Measurements from ENCODE around the gene FRS3.
"Not testable (repeated sequence)": the region's sequence is repeated elsewhere in the genome, so short reads cannot be mapped to it uniquely, and the experiment has no call there.

Gene FRS3, protein sequence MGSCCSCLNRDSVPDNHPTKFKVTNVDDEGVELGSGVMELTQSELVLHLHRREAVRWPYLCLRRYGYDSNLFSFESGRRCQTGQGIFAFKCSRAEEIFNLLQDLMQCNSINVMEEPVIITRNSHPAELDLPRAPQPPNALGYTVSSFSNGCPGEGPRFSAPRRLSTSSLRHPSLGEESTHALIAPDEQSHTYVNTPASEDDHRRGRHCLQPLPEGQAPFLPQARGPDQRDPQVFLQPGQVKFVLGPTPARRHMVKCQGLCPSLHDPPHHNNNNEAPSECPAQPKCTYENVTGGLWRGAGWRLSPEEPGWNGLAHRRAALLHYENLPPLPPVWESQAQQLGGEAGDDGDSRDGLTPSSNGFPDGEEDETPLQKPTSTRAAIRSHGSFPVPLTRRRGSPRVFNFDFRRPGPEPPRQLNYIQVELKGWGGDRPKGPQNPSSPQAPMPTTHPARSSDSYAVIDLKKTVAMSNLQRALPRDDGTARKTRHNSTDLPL

DNA sequence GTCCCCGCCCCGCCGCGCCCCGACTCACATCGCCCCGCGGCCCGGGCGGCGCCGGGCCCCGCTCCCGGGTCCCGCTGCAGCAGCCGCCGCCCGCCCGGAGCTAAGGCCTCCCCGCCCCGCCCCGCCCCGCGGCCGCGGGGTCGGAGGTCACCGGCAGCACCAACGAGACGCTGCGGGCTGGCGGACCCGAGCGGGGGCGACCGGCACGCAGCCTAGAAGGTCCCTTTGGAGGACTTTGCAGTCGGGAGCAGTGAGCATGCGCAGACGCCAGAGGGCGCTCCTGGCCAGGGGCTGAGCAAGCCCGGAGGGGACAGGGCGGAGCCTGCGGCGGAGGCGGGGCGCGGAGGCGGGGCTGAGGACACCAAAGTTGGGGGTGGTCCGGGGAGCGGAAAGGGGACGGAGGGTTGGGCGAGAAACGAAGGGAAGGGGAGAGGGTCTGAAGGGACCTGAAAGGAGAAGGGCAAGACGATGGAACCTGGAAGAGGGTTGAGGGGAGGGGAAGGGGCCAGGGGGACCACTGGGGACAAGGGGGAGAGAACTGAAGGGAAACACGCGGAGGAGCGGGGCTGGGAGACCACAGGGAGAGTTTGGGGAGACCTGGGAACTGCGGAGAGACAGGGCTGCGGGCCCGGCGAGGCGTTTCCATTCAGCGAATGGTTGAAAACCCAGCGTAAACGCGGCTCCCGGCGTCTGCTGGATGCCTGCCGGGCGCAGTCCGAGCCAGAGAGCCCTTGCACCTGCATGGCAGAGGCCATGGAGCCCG is at the start of gene FRS3:
FRS3 (minus strand) TSS at position 113 of the 763 bp plus-strand sequence. CDS start 2,913 bp downstream, outside the sequence.
- DNase-seq = peak; percentile 90 to 91

DNA sequence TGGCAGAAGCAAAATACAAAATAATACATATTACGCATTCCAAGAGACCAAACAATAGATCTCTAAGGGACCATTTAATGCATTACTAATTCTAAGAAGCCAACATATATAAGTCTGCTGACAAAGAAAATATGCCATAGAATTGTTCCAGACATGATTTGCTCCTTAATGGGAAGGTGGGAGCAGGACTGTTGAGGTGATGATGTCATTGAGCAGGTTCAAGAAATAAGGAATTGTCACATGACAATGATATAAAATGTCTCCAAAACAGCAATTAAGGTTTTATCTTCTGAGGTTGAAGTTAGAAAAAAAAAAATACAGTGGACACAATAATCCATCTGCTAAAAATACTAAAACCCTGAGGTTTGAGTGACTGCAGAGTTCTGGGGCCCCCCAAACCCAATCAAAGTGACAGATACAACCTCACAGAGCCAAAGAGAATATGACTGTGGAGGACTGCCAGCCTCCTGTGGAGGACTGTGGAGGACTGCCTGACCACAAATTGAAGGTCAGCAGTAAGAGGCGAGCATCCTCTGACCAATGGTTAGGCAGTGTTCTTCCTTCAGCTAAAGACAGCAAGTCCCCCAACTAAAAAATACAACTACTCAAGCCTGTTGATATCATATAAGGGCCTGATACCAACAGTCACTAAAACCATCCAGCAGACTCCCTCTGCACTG is 46.8 kb upstream of the FRS3 start:
- no peak for DNase-seq

DNA sequence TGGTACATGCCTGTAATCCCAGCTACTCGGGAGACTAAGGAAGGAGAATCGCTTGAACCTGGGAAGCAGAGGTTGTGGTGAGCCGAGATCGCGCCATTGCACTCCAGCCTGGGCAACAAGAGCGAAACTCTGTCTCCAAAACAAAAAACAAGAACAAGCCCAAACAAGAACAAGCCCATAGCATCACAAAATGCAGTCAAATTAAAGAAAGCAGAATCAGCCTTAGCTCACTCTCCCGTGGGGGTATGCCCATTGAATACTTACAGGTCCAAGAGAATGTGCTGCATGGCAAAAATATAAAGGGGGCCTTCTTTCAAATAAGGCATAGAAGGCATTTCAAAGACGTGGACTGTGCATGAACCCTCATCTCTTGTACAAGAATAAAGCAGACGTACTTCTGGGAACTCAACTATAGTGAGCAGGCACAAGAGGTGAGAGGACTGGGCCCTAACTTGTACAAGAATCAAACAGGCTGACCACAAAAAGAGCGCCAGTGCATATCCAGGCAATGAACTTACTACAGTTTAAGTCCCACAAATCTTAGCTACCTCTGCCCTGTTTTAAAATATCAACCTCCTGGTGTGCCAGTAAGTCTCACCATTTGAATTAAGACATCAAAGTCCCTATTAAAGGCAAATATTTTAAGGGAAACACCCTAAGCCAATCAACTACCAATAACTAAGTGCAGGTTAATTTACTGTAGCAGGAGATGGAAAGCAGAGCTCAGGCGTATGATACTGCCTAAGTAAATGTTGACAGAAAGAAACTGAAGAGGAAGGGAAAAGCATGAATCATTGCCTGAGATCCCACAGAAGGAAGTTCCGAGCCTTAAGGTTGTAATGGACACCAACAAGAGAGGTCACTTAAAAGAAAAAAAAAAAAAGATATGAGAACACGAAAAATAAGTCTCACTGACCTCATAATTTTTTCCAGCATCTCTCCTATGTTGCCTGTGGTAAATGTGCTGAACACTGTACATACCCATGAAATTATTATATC is 45.2 kb upstream of the FRS3 start:
- DNase-seq = no peak

DNA sequence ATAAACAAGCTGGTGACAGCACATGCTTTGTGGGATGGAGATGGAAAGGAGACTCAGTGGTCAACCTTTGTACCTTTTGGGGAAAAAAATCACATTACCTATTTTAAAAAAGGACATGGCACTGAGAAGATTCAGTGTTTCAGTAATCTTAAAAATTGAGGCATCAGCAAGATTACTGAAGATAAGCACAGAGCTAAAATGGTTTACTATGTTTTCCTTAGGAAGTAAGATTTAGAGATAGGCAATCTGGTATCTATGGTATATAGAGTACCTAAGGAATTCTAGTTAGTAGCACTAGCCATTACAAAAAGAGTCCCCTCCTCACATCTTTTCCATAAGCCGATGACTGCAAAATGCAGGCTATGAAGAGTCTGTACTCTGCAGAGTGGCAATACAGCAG is 43.5 kb upstream of the FRS3 start:
- DNase-seq = no peak

- no peak for DNase-seq
These were observed 42.3 kb upstream of the FRS3 start for GRCh38 chr6:41822021-41822420.

DNA sequence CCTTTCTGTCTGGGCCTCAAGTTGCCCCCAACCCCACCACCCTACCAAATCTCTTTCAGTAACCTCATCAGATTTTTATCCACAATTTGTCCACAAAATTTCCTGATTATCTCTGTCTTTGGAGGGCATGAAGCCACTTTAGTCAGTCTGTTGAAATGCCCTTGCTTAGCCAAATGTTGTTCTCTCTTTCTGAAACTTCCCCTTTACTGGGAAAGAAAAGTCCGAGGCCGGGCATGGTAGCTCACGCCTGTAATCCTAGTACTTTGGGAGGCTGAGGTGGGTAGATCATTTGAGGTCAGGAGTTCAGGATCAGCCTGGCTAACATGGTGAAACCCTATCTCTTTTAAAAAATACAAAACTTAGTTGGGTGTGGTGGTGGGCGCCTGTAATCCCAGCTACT is 41.6 kb upstream of the FRS3 start:
- no peak for DNase-seq

DNA sequence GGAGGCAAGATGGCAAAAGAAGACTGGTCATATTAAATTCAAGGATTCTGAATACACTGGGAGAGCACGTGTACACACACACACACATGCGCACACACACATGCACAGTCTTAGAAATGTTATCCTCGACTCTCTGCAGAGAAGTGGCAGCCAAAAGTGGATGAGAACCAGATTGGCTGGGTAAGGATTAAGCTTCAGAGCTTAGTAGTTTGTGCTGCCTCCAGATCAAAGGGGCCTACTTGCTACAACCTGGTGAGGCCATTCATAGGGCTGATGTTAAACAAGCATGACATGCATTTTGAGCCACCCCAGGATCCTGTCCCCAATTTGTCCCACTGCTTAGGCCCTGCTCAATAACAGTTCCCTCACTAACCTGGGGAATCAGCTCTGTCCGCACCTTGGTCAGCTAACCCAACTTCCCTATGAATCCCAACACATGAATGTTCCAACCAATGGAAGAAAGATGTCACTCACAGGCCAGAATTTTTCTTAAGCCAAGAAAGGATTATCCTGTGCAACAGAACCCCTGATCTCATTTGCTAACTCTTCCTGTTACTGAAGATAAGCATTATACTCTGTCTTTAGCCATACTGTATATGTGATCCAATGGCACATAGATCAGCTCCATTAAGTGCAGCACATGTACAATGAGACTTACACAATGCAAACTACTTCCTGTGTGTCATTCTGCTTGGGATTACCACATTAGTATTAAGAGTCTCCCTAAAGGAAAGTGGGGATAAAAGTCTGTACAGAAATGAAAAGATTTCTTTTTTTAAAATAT is 38.8 kb upstream of the FRS3 start:
- no peak for DNase-seq

- DNase-seq = no peak
These were observed 35.9 kb upstream of the FRS3 start for GRCh38 chr6:41815587-41815986.

- DNase-seq = no peak
These were observed 34.9 kb upstream of the FRS3 start for GRCh38 chr6:41814629-41815028.

DNA sequence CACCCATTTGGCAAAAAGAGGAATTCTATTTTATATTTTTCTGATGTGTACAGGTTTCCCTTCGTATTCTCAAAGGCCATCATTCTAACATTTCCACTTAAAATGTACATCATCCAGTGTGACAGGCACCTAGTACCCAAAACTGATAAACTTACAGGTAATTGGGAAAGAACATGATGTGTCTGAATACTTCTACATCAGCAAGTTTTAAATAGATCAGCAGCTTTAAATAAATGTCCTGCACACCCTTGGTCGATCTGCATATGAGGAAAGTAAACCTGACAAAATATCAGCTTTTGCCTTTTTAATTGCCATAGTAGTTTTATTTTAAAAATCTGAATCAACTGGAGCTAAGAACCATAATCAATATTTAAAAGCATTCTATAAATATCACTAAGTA is 34.3 kb upstream of the FRS3 start:
- DNase-seq = no peak

GRCh38 chr6:41813469-41813868 is 33.8 kb upstream of the FRS3 start:
- DNase-seq = no peak

DNA sequence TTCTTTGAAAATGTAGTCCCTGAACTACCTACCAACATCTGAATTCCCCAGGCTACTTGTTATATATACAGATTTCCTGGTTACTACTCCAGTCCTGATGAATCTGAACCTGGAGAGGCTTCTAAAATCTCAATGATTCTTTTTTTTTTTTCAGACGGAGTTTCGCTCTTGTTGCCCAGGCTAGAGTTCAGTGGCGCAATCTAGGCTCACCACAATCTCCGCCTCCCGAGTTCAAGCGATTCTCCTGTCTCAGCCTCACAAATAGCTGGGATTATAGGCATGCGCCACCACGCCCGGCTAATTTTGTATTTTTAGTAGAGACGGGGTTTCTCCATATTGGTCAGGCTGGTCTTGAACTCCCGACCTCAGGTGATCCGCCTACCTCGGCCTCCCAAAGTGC is 32.2 kb upstream of the FRS3 start:
- not testable (repeated sequence) for DNase-seq

DNA sequence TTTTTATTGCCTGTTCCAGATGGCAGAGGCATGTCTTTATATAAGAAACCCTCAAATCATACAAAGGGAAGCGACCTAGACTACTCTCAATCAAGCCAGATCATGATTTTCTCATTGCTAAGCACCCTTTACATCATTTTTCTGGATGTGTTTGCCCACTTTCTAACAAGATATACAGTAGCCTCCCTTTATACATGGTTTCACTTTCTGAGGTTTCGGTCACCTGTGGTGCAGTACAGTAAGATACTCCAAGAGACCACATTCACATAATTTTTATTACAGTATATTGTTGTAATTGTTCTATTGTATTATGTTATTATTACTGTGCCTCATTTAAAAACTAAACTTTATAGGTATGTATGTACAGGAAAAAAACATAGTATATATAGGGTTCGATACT is 31.4 kb upstream of the FRS3 start:
- DNase-seq = no peak

GRCh38 chr6:41805830-41806774 is 26.4 kb upstream of the FRS3 start:
- DNase-seq = no peak

DNA sequence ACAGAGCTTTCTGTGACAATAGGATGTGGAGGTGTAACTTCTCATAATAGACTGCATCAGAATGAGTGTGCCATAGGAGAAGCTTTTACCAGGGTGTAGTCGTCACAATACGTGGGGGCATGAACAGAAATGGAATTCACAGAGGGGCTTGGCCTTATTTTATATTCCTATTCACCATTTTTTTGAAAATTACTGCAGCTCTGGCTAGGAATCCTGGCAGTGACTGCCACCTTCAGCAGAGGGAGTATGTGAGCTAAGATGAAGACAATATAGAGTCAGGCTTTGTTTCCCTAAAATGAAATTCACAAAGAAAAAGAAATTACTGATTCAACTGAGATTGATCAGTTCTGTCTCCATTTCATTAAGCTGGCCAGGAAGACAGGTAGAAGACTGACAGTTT is 21.7 kb upstream of the FRS3 start:
- no peak for DNase-seq

DNA sequence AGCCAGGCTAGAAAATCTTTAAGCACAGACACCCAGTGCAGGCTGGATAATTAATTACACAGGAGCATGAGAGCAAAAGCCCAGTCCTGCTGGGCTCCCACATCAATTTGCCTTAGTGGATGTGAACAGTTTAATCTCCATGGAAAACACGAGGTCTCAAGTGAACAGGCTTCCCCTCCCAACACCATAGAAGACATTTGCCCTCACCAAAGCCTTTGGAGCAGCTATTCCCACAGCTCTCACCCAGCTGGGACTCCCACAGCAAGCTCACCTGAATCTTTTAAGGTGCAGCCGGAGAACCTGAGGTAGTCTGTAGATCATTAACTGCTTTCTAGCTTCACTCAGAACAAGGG is 19.8 kb upstream of the FRS3 start:
- no peak for DNase-seq

GRCh38 chr6:41798901-41799558 is 19.3 kb upstream of the FRS3 start:
- DNase-seq = no peak

- DNase-seq = no peak
These were observed 16.8 kb upstream of the FRS3 start for GRCh38 chr6:41796474-41796873.

GRCh38 chr6:41791984-41792383 is 12.3 kb upstream of the FRS3 start:
- no peak for DNase-seq

- DNase-seq = no peak
These were observed 11.6 kb upstream of the FRS3 start for GRCh38 chr6:41791305-41791704.

Data from bone marrow (tissue), 2 donors.